B cell (primary cell): ENCODE results near the gene GTPBP4. TPM values are rescaled to one million over a fixed set of nuclear protein-coding genes. Genes with fewer than 3 reads are reported as not detected.

Experiments used
- ATAC-seq: fragments of 200-7000 bp; cut with Tn5 transposase; one replicate; pipeline ENCODE4 v1.10.0; 2021; ENCODE audit warnings: low read depth, mild to moderate bottlenecking, moderate number of reproducible peaks, moderate library complexity
- CTCF ChIA-PET: fragments of 350-600 bp; sonication (Branson Sonifier 250); formaldehyde crosslinking; loops from one replicate; lab custom pipeline; 2021; ENCODE audit warnings: antibody characterized with exemption, inconsistent platforms; lab: Charles Lee
- POLR2A ChIA-PET: fragments of 350-600 bp; sonication (Branson Sonifier 250); formaldehyde crosslinking; loops from one replicate; lab custom pipeline; 2021; ENCODE audit warnings: antibody characterized with exemption; lab: Charles Lee
- DNase-seq: peaks from one replicate; pipeline ENCODE4 v3.0.0; 2013
- H2AFZ ChIP-seq: 2 replicates; pipeline ENCODE4 v1.6.1; 2012; ENCODE audit warnings: mild to moderate bottlenecking, low read depth, low read length; ENCODE audit not compliant: insufficient read depth, poor library complexity, severe bottlenecking
- H3K27ac ChIP-seq, 2 donors: 1 replicate in 1 of 2; 2 replicates in 1 of 2; pipeline ENCODE4 v1.5.1; 2012 to 2013; ENCODE audit warnings: low read length in 2 of 2, mild to moderate bottlenecking in 2 of 2, moderate library complexity in 1 of 2
- H3K27me3 ChIP-seq, 4 experiments: fragments of 200-600 bp in 1 of 4; sonication (generic) in 1 of 4; replicated peaks in 1 of 4; 1 replicate in 2 of 4; 2 replicates in 2 of 4; pipeline versions ENCODE4 v1.6.1 to v1.7.0; 2013 to 2016; ENCODE audit warnings: low read length in 3 of 4, mild to moderate bottlenecking in 2 of 4, mixed read lengths in 1 of 4, moderate library complexity in 1 of 4; ENCODE audit not compliant: insufficient read depth in 4 of 4, control insufficient read depth in 3 of 4; ENCODE audit errors: control extremely low read depth in 1 of 4
- H3K36me3 ChIP-seq, 2 experiments: replicated peaks in 1 of 2; 1 replicate in 1 of 2; 2 replicates in 1 of 2; pipeline versions ENCODE4 v1.6.1 to v1.7.1; 2013; ENCODE audit warnings: low read length in 1 of 2; ENCODE audit not compliant: insufficient read depth in 2 of 2, control insufficient read depth in 1 of 2; ENCODE audit errors: control extremely low read depth in 1 of 2, extremely low read depth in 1 of 2
- H3K4me1 ChIP-seq, 2 donors: fragments of 200-600 bp in 1 of 2; sonication (generic) in 1 of 2; 1 replicate in 1 of 2; 2 replicates in 1 of 2; pipeline versions ENCODE4 v1.5.1 to v1.6.1; 2013 to 2017; ENCODE audit warnings: low read length in 2 of 2; ENCODE audit not compliant: control insufficient read depth in 2 of 2, insufficient read depth in 2 of 2
- H3K4me2 ChIP-seq: replicated peaks from 2 replicates; pipeline ENCODE3; 2012; ENCODE audit warnings: mild to moderate bottlenecking, low read depth, low read length; ENCODE audit not compliant: poor library complexity, severe bottlenecking
- H3K4me3 ChIP-seq, 5 experiments: fragments of 200-600 bp in 1 of 5; sonication (generic) in 1 of 5; 1 replicate in 3 of 5; 2 replicates in 2 of 5; pipeline versions ENCODE4 v1.5.1 to v1.7.0; 2011 to 2016; ENCODE audit warnings: low read length in 4 of 5, mild to moderate bottlenecking in 4 of 5, low read depth in 2 of 5, control low read depth in 1 of 5, moderate library complexity in 1 of 5; ENCODE audit not compliant: insufficient read depth in 1 of 5; ENCODE audit errors: control extremely low read depth in 1 of 5, extremely low read depth in 1 of 5
- H3K79me2 ChIP-seq: fragments of 200-600 bp; sonication (generic); one replicate; pipeline ENCODE4 v1.6.0; 2016; ENCODE audit warnings: low read length; ENCODE audit not compliant: control insufficient read depth, insufficient read depth
- H3K9ac ChIP-seq: fragments of 200-600 bp; sonication (generic); 2 replicates; pipeline ENCODE4 v1.6.1; 2017; ENCODE audit warnings: mild to moderate bottlenecking, low read length, moderate library complexity
- H3K9me3 ChIP-seq, 3 donors: one replicate each; pipeline versions ENCODE4 v1.6.1 to v1.7.1; 2013; ENCODE audit warnings: low read length in 2 of 3; ENCODE audit not compliant: control insufficient read depth in 2 of 3, insufficient read depth in 1 of 3; ENCODE audit errors: control extremely low read depth in 1 of 3
- H4K20me1 ChIP-seq: 2 replicates; pipeline ENCODE4 v1.6.0; 2012; ENCODE audit warnings: mild to moderate bottlenecking, low read length; ENCODE audit not compliant: insufficient read depth, control insufficient read depth, poor library complexity, severe bottlenecking
- H3K27ac Mint-ChIP-seq: one replicate; pipeline ENCODE4 v1.8.0; 2021; ENCODE audit warnings: mixed read lengths
- H3K27me3 Mint-ChIP-seq: one replicate; pipeline ENCODE4 v1.8.0; 2021; ENCODE audit warnings: mixed read lengths
- H3K4me1 Mint-ChIP-seq: one replicate; pipeline ENCODE4 v1.8.0; 2021; ENCODE audit warnings: mixed read lengths
- H3K4me3 Mint-ChIP-seq: one replicate; pipeline ENCODE4 v1.8.0; 2021; ENCODE audit warnings: mixed read lengths
- H3K9me3 Mint-ChIP-seq: one replicate; pipeline ENCODE4 v1.8.0; 2022; ENCODE audit warnings: mixed read lengths; ENCODE audit not compliant: insufficient read depth
- EZH2 ChIP-seq: IDR thresholded peaks from 2 replicates; pipeline ENCODE4 v1.6.1; 2012; ENCODE audit warnings: borderline replicate concordance, low read depth, mild to moderate bottlenecking, moderate library complexity, low read length; ENCODE audit not compliant: insufficient read depth, poor library complexity, severe bottlenecking
- WGBS: methylation state at CpG from one replicate; pipeline ENCODE4 v1.1.5; 2013; ENCODE audit warnings: missing lambda C conversion rate; ENCODE audit not compliant: insufficient coverage; 5-methylcytosine and 5-hydroxymethylcytosine counted together
- intact Hi-C: fragments of 100-400 bp; cut with micrococcal nuclease; formaldehyde crosslinking; loops from one replicate; pipeline ENCODE4 v1.10.0; 2022
- polyA plus RNA-seq: library from polyadenylated mRNA; depleted of rRNA; stranded (reverse); fragments of >200 nt; gene quantifications from 2 replicates; pipeline ENCODE4 v1.2.3, GENCODE V29; 2012
- total RNA-seq, 2 donors: library from RNA; stranded (reverse); fragments of 120-200 nt in 1 of 2; gene quantifications; 1 replicate in 1 of 2; 2 replicates in 1 of 2; pipeline versions ENCODE4 v1.2.3 to v1.2.4, GENCODE V29; 2013 to 2022
- TF ChIP-seq, protein P1 (sequence below): fragments of 200-600 bp; IDR thresholded peaks from one replicate; pipeline ENCODE4 v1.8.0; 2022; ENCODE audit warnings: antibody characterized with exemption, mild to moderate bottlenecking

Gene GTPBP4
- total and polyA plus RNA-seq, 2 donors (not counting 1 experiment from before 2014, with no cell fraction given): 11.8 to 45.4 TPM

DNA sequence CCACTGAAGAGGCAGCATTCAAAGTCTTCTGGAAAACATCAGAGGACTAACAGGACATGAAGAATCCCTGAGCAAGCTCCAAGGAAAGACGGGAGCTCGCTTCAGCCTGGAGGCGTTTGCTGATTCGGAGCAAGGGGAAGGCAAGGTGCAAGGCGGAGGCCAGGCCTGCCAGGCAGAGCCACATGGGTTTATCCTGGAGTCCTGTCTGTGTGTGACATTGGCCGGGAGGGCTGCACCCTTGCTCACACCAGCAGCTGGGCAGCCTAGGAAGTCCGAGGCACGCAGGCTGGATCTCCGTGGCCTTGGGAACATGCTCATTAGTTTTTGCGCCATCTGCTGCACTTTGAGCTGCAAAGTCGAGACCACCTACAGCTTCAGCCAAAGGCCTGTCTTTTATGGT, 34.4 kb upstream of the GTPBP4 start:
- H3K27me3 ChIP-seq: peaks cover 0 to 3% (median under 1%) of the 10 kb centered on the region in 4 experiments
- no peaks in the 10 kb centered on the region for H3K4me1 ChIP-seq
- 93% methylated on average over 11 of the region's 11 CpGs for WGBS
- H3K27ac ChIP-seq: no peak overlapping the region
- ChIA-PET CTCF (no interaction called here), POLR2A (no interaction called here)
- no peak overlapping the region for H3K4me3 ChIP-seq
- H3K36me3 ChIP-seq: no peaks in the 10 kb centered on the region
- no peak overlapping the region for H2AFZ ChIP-seq
- TF ChIP-seq, protein P1, sequence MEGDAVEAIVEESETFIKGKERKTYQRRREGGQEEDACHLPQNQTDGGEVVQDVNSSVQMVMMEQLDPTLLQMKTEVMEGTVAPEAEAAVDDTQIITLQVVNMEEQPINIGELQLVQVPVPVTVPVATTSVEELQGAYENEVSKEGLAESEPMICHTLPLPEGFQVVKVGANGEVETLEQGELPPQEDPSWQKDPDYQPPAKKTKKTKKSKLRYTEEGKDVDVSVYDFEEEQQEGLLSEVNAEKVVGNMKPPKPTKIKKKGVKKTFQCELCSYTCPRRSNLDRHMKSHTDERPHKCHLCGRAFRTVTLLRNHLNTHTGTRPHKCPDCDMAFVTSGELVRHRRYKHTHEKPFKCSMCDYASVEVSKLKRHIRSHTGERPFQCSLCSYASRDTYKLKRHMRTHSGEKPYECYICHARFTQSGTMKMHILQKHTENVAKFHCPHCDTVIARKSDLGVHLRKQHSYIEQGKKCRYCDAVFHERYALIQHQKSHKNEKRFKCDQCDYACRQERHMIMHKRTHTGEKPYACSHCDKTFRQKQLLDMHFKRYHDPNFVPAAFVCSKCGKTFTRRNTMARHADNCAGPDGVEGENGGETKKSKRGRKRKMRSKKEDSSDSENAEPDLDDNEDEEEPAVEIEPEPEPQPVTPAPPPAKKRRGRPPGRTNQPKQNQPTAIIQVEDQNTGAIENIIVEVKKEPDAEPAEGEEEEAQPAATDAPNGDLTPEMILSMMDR: no peak
- no peak for TF ChIP-seq EZH2
- H4K20me1 ChIP-seq: no peaks in the 10 kb centered on the region
- no peak overlapping the region for H3K9ac ChIP-seq
- H3K9me3 ChIP-seq: no peaks in the 10 kb centered on the region
- no peak overlapping the region for H3K27ac Mint-ChIP-seq
- intact Hi-C loops: no loop called here
- no peak overlapping the region for H3K4me3 Mint-ChIP-seq
- no peak overlapping the region for H3K4me2 ChIP-seq
- peaks cover 29% of the 10 kb centered on the region for H3K27me3 Mint-ChIP-seq
- DNase-seq: no peak
- H3K4me1 Mint-ChIP-seq: peaks cover 7% of the 10 kb centered on the region
- no peaks in the 10 kb centered on the region for H3K79me2 ChIP-seq
- ATAC-seq: no peak
- no peaks in the 10 kb centered on the region for H3K9me3 Mint-ChIP-seq

DNA sequence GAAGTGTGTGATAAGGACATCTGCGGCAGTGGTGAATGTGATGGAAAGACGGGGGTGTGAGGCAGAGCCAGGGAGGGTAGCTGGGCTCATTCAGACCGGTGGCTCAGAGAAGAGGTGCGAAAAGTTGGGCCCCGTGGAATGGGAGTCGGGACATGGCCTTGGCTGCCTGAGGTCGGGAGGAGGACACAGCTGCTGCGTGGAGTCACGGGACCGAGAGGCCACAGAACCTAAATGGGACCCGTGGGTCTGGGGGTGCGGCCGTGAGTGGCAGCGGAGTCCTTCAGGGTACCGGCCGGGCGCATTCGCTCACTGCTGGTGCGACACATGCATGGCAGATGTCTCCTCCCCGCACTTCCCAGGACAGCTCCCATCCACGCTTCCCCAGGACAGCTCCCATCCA, 33.8 kb upstream of the GTPBP4 start:
- Histone ChIP-seq H3K9me3 (no peaks in the 10 kb centered on the region), H3K4me3 (no peak overlapping the region), H3K4me2 (no peak overlapping the region), H3K36me3 (no peaks in the 10 kb centered on the region), H2AFZ (no peak overlapping the region), H3K4me1 (no peaks in the 10 kb centered on the region), H3K79me2 (no peaks in the 10 kb centered on the region), H3K9ac (no peak overlapping the region), H3K27ac (no peak overlapping the region), H4K20me1 (no peaks in the 10 kb centered on the region), H3K27me3 (peaks cover 0 to 4% (median 2%) of the 10 kb centered on the region in 4 experiments)
- peaks cover 5% of the 10 kb centered on the region for H3K4me1 Mint-ChIP-seq
- intact Hi-C loops: no loop called here
- no peak for TF ChIP-seq EZH2
- TF ChIP-seq, protein P1: no peak
- H3K4me3 Mint-ChIP-seq: no peak overlapping the region
- H3K27me3 Mint-ChIP-seq: peaks cover 30% of the 10 kb centered on the region
- ATAC-seq (no peak), DNase-seq (no peak)
- no peaks in the 10 kb centered on the region for H3K9me3 Mint-ChIP-seq
- POLR2A ChIA-PET: no interaction called here
- CTCF ChIA-PET: no interaction called here
- WGBS: 95% methylated on average over 19 of the region's 21 CpGs
- no peak overlapping the region for H3K27ac Mint-ChIP-seq
